KMS-11 (cell line): ENCODE results near the gene OR5A1.

Experiments
- H2AFZ ChIP-seq: fragments of 200-600 bp; sonication (generic); 2 replicates; pipeline ENCODE4 v1.6.1; 2016; ENCODE audit warnings: antibody characterized with exemption, mixed run types, low read depth
- H3K27ac ChIP-seq: fragments of 200-600 bp; sonication (generic); 2 replicates; pipeline ENCODE4 v1.6.1; 2016; ENCODE audit warnings: mild to moderate bottlenecking, mixed run types
- H3K27me3 ChIP-seq: fragments of 200-600 bp; sonication (generic); 2 replicates; pipeline ENCODE4 v1.6.1; 2017; ENCODE audit warnings: mild to moderate bottlenecking, low read depth, mixed run types, moderate library complexity; ENCODE audit not compliant: insufficient read depth
- H3K36me3 ChIP-seq: fragments of 200-600 bp; sonication (generic); 2 replicates; pipeline ENCODE4 v1.6.1; 2017; ENCODE audit warnings: mild to moderate bottlenecking, mixed run types; ENCODE audit not compliant: insufficient read depth
- H3K4me1 ChIP-seq: fragments of 200-600 bp; sonication (generic); 2 replicates; pipeline ENCODE4 v1.6.1; 2016; ENCODE audit warnings: mild to moderate bottlenecking, low read depth, mixed run types; ENCODE audit not compliant: poor library complexity, severe bottlenecking
- H3K4me2 ChIP-seq: fragments of 200-600 bp; sonication (generic); 2 replicates; pipeline ENCODE4 v1.7.0; 2016; ENCODE audit warnings: mild to moderate bottlenecking, mixed run types
- H3K4me3 ChIP-seq: fragments of 200-600 bp; sonication (generic); IDR thresholded peaks from 2 replicates; pipeline ENCODE4 v1.6.1; 2017; ENCODE audit warnings: low read depth, low read length, mixed read lengths; ENCODE audit not compliant: insufficient read depth
- H3K79me2 ChIP-seq: fragments of 200-600 bp; sonication (generic); 2 replicates; pipeline ENCODE4 v1.6.1; 2016; ENCODE audit warnings: low read depth, mixed run types; ENCODE audit not compliant: insufficient read depth
- H3K9ac ChIP-seq: fragments of 200-600 bp; sonication (generic); 2 replicates; pipeline ENCODE4 v1.6.1; 2016; ENCODE audit warnings: mild to moderate bottlenecking, mixed run types
- H4K20me1 ChIP-seq: fragments of 200-600 bp; sonication (generic); 2 replicates; pipeline ENCODE4 v1.6.1; 2016; ENCODE audit warnings: mild to moderate bottlenecking, mixed run types; ENCODE audit not compliant: insufficient read depth
- CTCF ChIP-seq: fragments of 200-600 bp; sonication (generic); conservative IDR thresholded peaks from 2 replicates; pipeline ENCODE4 v1.6.1; 2017; ENCODE audit warnings: low read depth, mild to moderate bottlenecking, antibody characterized with exemption, low read length, moderate library complexity, mixed read lengths

The OR5A1 gene

DNA sequence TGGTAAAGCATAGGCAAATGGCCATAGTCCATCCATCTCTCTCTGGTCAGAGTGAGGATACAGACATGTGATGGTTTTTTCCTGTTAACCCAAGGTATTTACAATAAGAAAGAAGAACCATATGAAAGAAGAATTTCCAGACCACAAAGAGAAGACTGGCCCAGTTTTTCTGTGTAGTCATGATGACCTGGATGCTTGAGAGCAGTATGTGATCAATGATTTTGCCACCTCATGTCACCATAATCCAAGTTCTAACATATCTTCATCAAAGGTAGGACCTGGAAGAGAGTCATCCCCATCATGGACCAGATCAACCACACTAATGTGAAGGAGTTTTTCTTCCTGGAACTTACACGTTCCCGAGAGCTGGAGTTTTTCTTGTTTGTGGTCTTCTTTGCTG lies 20.4 kb downstream of the OR5A1 start, which contains the start of gene OR4D6:
OR4D6 (plus strand) TSS at position 301 of the 400 bp plus-strand sequence; CDS start at position 301, 0 bp downstream.
- Histone ChIP-seq H3K27ac (no peak within 1 kb of the TSS), H3K27me3 (no peaks in the 10 kb centered on the region), H3K4me1 (no peaks in the 10 kb centered on the region), H4K20me1 (no peaks in the 10 kb centered on the region), H3K9ac (no peak within 1 kb of the TSS), H3K79me2 (no peaks in the 10 kb centered on the region), H2AFZ (no peak within 1 kb of the TSS), H3K4me2 (no peak within 1 kb of the TSS), H3K4me3 (no peak within 1 kb of the TSS), H3K36me3 (no peaks in the 10 kb centered on the region)
- TF ChIP-seq CTCF, result no peak

DNA sequence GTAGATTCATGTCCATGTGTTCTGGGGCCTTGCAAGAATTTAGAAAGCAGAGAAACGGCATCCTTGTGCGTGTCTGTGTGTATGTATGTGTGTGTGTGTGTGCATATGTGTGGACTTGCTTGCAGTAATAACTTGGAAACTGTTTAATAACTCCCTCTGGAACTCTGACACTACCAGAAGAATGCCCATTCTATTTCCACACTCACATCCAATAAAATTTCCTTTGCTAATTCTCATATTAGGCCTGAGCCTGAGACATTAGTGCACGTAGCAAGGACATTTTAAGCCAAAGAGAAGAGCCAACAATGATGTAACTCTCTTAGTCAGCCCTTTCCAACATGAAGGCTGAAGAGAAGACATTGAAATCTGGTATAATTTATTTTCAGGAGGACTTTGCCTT lies 23.6 kb downstream of the OR5A1 start:
- H3K79me2 ChIP-seq, result no peaks in the 10 kb centered on the region
- H3K36me3 ChIP-seq, result no peaks in the 10 kb centered on the region
- no peak overlapping the region for H3K4me3 ChIP-seq
- no peaks in the 10 kb centered on the region for H4K20me1 ChIP-seq
- H2AFZ ChIP-seq, result no peak overlapping the region
- TF ChIP-seq CTCF, result no peak
- no peak overlapping the region for H3K9ac ChIP-seq
- H3K27me3 ChIP-seq, result no peaks in the 10 kb centered on the region
- no peak overlapping the region for H3K4me2 ChIP-seq
- no peaks in the 10 kb centered on the region for H3K4me1 ChIP-seq
- H3K27ac ChIP-seq, result no peak overlapping the region

- H3K27me3 ChIP-seq, result no peaks in the 10 kb centered on the region
- TF ChIP-seq CTCF, result no peak
- H2AFZ ChIP-seq, result no peak overlapping the region
- H3K79me2 ChIP-seq, result no peaks in the 10 kb centered on the region
- H3K27ac ChIP-seq, result no peak overlapping the region
- H3K4me2 ChIP-seq, result no peak overlapping the region
- H3K4me3 ChIP-seq, result no peak overlapping the region
- H4K20me1 ChIP-seq, result no peaks in the 10 kb centered on the region
- no peaks in the 10 kb centered on the region for H3K36me3 ChIP-seq
- H3K9ac ChIP-seq, result no peak overlapping the region
- no peaks in the 10 kb centered on the region for H3K4me1 ChIP-seq
Observed at GRCh38 chr11:59463190-59463641, 26.9 kb downstream of the OR5A1 start.

DNA sequence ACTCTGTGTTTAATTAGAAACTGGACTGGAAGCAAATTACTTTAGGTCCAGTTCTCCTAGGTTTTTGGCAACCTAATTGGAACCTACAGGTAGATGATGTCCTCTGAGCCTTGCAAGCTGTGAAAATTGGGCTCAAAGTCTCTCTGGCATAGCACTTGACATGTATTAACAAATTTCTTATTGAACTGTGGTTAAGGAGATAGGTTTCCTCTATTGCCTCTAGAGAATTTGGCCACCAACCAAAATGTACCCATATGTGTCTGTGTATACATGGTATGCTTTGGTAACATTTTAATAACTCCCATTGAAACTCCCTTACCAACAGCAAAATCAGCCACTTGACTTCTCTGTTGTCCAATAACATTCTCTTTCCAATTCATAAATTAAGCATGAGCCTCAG lies 36.7 kb downstream of the OR5A1 start, which contains the start of gene OR4D10:
OR4D10 (plus strand) TSS at position 301 of the 400 bp plus-strand sequence. CDS start 4,115 bp downstream, outside the sequence.
- Histone ChIP-seq H4K20me1 (no peaks in the 10 kb centered on the region), H3K4me3 (no peak within 1 kb of the TSS), H3K4me1 (no peaks in the 10 kb centered on the region), H2AFZ (no peak within 1 kb of the TSS), H3K9ac (no peak within 1 kb of the TSS), H3K27me3 (no peaks in the 10 kb centered on the region), H3K36me3 (no peaks in the 10 kb centered on the region), H3K27ac (no peak within 1 kb of the TSS), H3K4me2 (no peak within 1 kb of the TSS), H3K79me2 (no peaks in the 10 kb centered on the region)
- TF ChIP-seq CTCF, result no peak
